GM21381 (cell line): ENCODE measurements around the gene VSX1.
A peak's percentile ranks its signal among the peaks of the same experiment; 100 is the strongest.

ENCODE experiments used
- ATAC-seq: cut with Tn5 transposase; IDR thresholded peaks from one replicate; pipeline ENCODE4 v1.9.1; 2021; ENCODE audit warnings: mild to moderate bottlenecking, moderate library complexity; ENCODE audit not compliant: unreplicated experiment

The VSX1 gene

GRCh38 chr20:25066386-25066785, 15.6 kb downstream of the VSX1 start:
- no peak for ATAC-seq

- ATAC-seq, result no peak
Observed at GRCh38 chr20:25065625-25066338, 16.2 kb downstream of the VSX1 start.

- ATAC-seq, result no peak
Observed at GRCh38 chr20:25065072-25065624, 16.8 kb downstream of the VSX1 start.

- no peak for ATAC-seq
Observed at GRCh38 chr20:25064561-25065071, 17.3 kb downstream of the VSX1 start.

- no peak for ATAC-seq
Observed at GRCh38 chr20:25063981-25064380, 18.0 kb downstream of the VSX1 start.

- ATAC-seq, result no peak
Observed at GRCh38 chr20:25063546-25063945, 18.4 kb downstream of the VSX1 start.

GRCh38 chr20:25062841-25063240, 19.1 kb downstream of the VSX1 start:
- no peak for ATAC-seq

GRCh38 chr20:25061821-25062530, 20.0 kb downstream of the VSX1 start:
- no peak for ATAC-seq

GRCh38 chr20:25061103-25061799, 20.7 kb downstream of the VSX1 start:
- ATAC-seq, result no peak

- ATAC-seq, result no peak
Observed at GRCh38 chr20:25059866-25060465, 22.0 kb downstream of the VSX1 start.

GRCh38 chr20:25058847-25059810, 22.8 kb downstream of the VSX1 start:
- ATAC-seq, result no peak

GRCh38 chr20:25058051-25058846, 23.7 kb downstream of the VSX1 start, which contains the start of gene ACSS1:
Gene ACSS1 (minus strand): TSS chr20:25058139. CDS start chr20:25058102, 37 bp downstream.
- ATAC-seq, result peak; percentile 48

GRCh38 chr20:25057234-25058050, 24.5 kb downstream of the VSX1 start:
- peak; percentile 34 for ATAC-seq

GRCh38 chr20:25056690-25057233, 25.2 kb downstream of the VSX1 start:
- ATAC-seq, result no peak

- ATAC-seq, result no peak
Observed at GRCh38 chr20:25055711-25056495, 26.0 kb downstream of the VSX1 start.

- no peak for ATAC-seq
Observed at GRCh38 chr20:25054995-25055629, 26.8 kb downstream of the VSX1 start.
